Measurements from ENCODE around the gene PCNT.

Gene PCNT

GRCh38 chr21:46284733-46285132, 39.2 kb upstream of the PCNT start:
- H3K4me2 ChIP-seq (ENCODE audit: insufficient read depth, low read length, poor library complexity, severe bottlenecking) = no peak overlapping the region
- H3K9me3 ChIP-seq (replicated peaks in 1 of 2; ENCODE audit: control insufficient read depth in 2 of 2, insufficient read depth in 1 of 2, low read depth in 1 of 2, low read length in 2 of 2) = peaks cover 6 to 15% of the 10 kb centered on the region in 2 donors
- H2AK5ac ChIP-seq (ENCODE audit: low read depth, low read length) = no peak overlapping the region
- no peak overlapping the region for H3K27ac ChIP-seq (replicated peaks; ENCODE audit: low read length)
- H3K4ac ChIP-seq (ENCODE audit: low read length) = no peak overlapping the region
- no peak overlapping the region for H2AFZ ChIP-seq (ENCODE audit: low read length)
- H2BK120ac ChIP-seq (ENCODE audit: low read depth, low read length) = no peak overlapping the region
- no peak overlapping the region for H2BK12ac ChIP-seq (ENCODE audit: low read length)
- no peak overlapping the region for H2BK5ac ChIP-seq (ENCODE audit: low read length)
- H3K14ac ChIP-seq (ENCODE audit: low read length) = no peak overlapping the region
- H3K79me1 ChIP-seq (ENCODE audit: low read depth, low read length) = peaks cover 6% of the 10 kb centered on the region
- no peak for DNase-seq (ENCODE audit: low spot score)
- no CpG with 5 or more reads among the region's 1 CpG for WGBS, 2 donors (ENCODE audit: extremely low coverage in 2 of 2, insufficient read length in 2 of 2, insufficient replicate concordance in 1 of 2)
- peak overlapping the region in 1 of 2 donors; percentile 87 for H3K4me3 ChIP-seq (ENCODE audit: low read length in 2 of 2)
- H3K27me3 ChIP-seq (ENCODE audit: control insufficient read depth in 3 of 3, insufficient read depth in 3 of 3, low read depth in 1 of 3, low read length in 3 of 3) = peaks cover 0 to 2% (median 0%) of the 10 kb centered on the region in 3 experiments
- H3K23ac ChIP-seq (ENCODE audit: low read depth, low read length, poor library complexity) = no peak overlapping the region
- H3K36me3 ChIP-seq (replicated peaks in 1 of 2; ENCODE audit: control insufficient read depth in 2 of 2, insufficient read depth in 2 of 2, low read length in 2 of 2) = peaks cover 22 to 64% of the 10 kb centered on the region in 2 donors
- no peak overlapping the region for H3K18ac ChIP-seq (ENCODE audit: low read length)
- H3K9ac ChIP-seq (ENCODE audit: low read depth, low read length, poor library complexity) = no peak overlapping the region
- H4K8ac ChIP-seq (ENCODE audit: low read depth, low read length) = no peak overlapping the region
- H3K4me1 ChIP-seq (ENCODE audit: control insufficient read depth in 2 of 2, insufficient read depth in 1 of 2, low read depth in 1 of 2, low read length in 2 of 2) = peaks cover 3 to 5% of the 10 kb centered on the region in 2 donors
- no peak overlapping the region for H4K91ac ChIP-seq (ENCODE audit: low read depth, low read length, poor library complexity)
- H2BK15ac ChIP-seq (ENCODE audit: low read length) = no peak overlapping the region

- H2BK120ac ChIP-seq (ENCODE audit: low read depth, low read length) = no peak within 1 kb of the TSS
- H2AK5ac ChIP-seq (ENCODE audit: low read depth, low read length) = peak within 1 kb of the TSS; percentile 75
- peaks cover 0 to 2% (median 0%) of the 10 kb centered on the region in 3 experiments for H3K27me3 ChIP-seq (ENCODE audit: control insufficient read depth in 3 of 3, insufficient read depth in 3 of 3, low read depth in 1 of 3, low read length in 3 of 3)
- no peak within 1 kb of the TSS for H2BK15ac ChIP-seq (ENCODE audit: low read length)
- H3K4me1 ChIP-seq (ENCODE audit: control insufficient read depth in 2 of 2, insufficient read depth in 1 of 2, low read depth in 1 of 2, low read length in 2 of 2) = peaks cover 3 to 5% of the 10 kb centered on the region in 2 donors
- H3K4ac ChIP-seq (ENCODE audit: low read length) = peak within 1 kb of the TSS; percentile 84
- H3K4me2 ChIP-seq (ENCODE audit: insufficient read depth, low read length, poor library complexity, severe bottlenecking) = peak within 1 kb of the TSS; percentile 49
- H3K27ac ChIP-seq (replicated peaks; ENCODE audit: low read length) = peak within 1 kb of the TSS; percentile 96
- peaks cover 20 to 59% of the 10 kb centered on the region in 2 donors for H3K36me3 ChIP-seq (replicated peaks in 1 of 2; ENCODE audit: control insufficient read depth in 2 of 2, insufficient read depth in 2 of 2, low read length in 2 of 2)
- peak within 1 kb of the TSS; percentile 93 for H2AFZ ChIP-seq (ENCODE audit: low read length)
- H4K91ac ChIP-seq (ENCODE audit: low read depth, low read length, poor library complexity) = no peak within 1 kb of the TSS
- WGBS, 2 donors (ENCODE audit: extremely low coverage in 2 of 2, insufficient read length in 2 of 2, insufficient replicate concordance in 1 of 2) = no CpG with 5 or more reads among the region's 6 CpGs
- peak within 1 kb of the TSS; percentile 87 to 91 for H3K4me3 ChIP-seq (ENCODE audit: low read length in 2 of 2)
- H2BK5ac ChIP-seq (ENCODE audit: low read length) = peak within 1 kb of the TSS; percentile 90
- no peak for DNase-seq (ENCODE audit: low spot score)
- H3K23ac ChIP-seq (ENCODE audit: low read depth, low read length, poor library complexity) = peak within 1 kb of the TSS; percentile 99
- H3K18ac ChIP-seq (ENCODE audit: low read length) = peak within 1 kb of the TSS; percentile 97
- peaks cover 6% of the 10 kb centered on the region for H3K79me1 ChIP-seq (ENCODE audit: low read depth, low read length)
- H2BK12ac ChIP-seq (ENCODE audit: low read length) = no peak within 1 kb of the TSS
- H3K9ac ChIP-seq (ENCODE audit: low read depth, low read length, poor library complexity) = peak within 1 kb of the TSS; percentile 100
- peaks cover 6 to 15% of the 10 kb centered on the region in 2 donors for H3K9me3 ChIP-seq (replicated peaks in 1 of 2; ENCODE audit: control insufficient read depth in 2 of 2, insufficient read depth in 1 of 2, low read depth in 1 of 2, low read length in 2 of 2)
- peak within 1 kb of the TSS; percentile 94 for H3K14ac ChIP-seq (ENCODE audit: low read length)
- peak within 1 kb of the TSS; percentile 92 for H4K8ac ChIP-seq (ENCODE audit: low read depth, low read length)
These were observed 38.7 kb upstream of the PCNT start, which contains the start of gene MCM3AP for GRCh38 chr21:46285206-46285661. Gene MCM3AP, minus strand, starts transcription at chr21:46285611. Its CDS starts 325 bp downstream, at chr21:46285286.

GRCh38 chr21:46285761-46286647, 38.0 kb upstream of the PCNT start, which contains the start of gene YBEY:
Gene YBEY, plus strand, starts transcription at chr21:46286342. Its CDS starts 572 bp downstream, at chr21:46286914.
- no CpG with 5 or more reads among the region's 105 CpGs for WGBS, 2 donors (ENCODE audit: extremely low coverage in 2 of 2, insufficient read length in 2 of 2, insufficient replicate concordance in 1 of 2)
- DNase-seq (ENCODE audit: low spot score) = peak; percentile 87
- peak within 1 kb of the TSS; percentile 84 for H3K4ac ChIP-seq (ENCODE audit: low read length)
- H2AFZ ChIP-seq (ENCODE audit: low read length) = peak within 1 kb of the TSS; percentile 93
- peaks cover 3 to 5% of the 10 kb centered on the region in 2 donors for H3K4me1 ChIP-seq (ENCODE audit: control insufficient read depth in 2 of 2, insufficient read depth in 1 of 2, low read depth in 1 of 2, low read length in 2 of 2)
- H3K9me3 ChIP-seq (replicated peaks in 1 of 2; ENCODE audit: control insufficient read depth in 2 of 2, insufficient read depth in 1 of 2, low read depth in 1 of 2, low read length in 2 of 2) = peaks cover 6 to 15% of the 10 kb centered on the region in 2 donors
- peak within 1 kb of the TSS; percentile 90 for H2BK5ac ChIP-seq (ENCODE audit: low read length)
- H3K4me3 ChIP-seq (ENCODE audit: low read length in 2 of 2) = peak within 1 kb of the TSS; percentile 87 to 91
- H3K27ac ChIP-seq (replicated peaks; ENCODE audit: low read length) = peak within 1 kb of the TSS; percentile 96
- H2BK120ac ChIP-seq (ENCODE audit: low read depth, low read length) = no peak within 1 kb of the TSS
- no peak within 1 kb of the TSS for H4K91ac ChIP-seq (ENCODE audit: low read depth, low read length, poor library complexity)
- peak within 1 kb of the TSS; percentile 100 for H3K9ac ChIP-seq (ENCODE audit: low read depth, low read length, poor library complexity)
- peaks cover 17 to 52% of the 10 kb centered on the region in 2 donors for H3K36me3 ChIP-seq (replicated peaks in 1 of 2; ENCODE audit: control insufficient read depth in 2 of 2, insufficient read depth in 2 of 2, low read length in 2 of 2)
- H3K14ac ChIP-seq (ENCODE audit: low read length) = peak within 1 kb of the TSS; percentile 94
- peak within 1 kb of the TSS; percentile 97 for H3K18ac ChIP-seq (ENCODE audit: low read length)
- peaks cover 6% of the 10 kb centered on the region for H3K79me1 ChIP-seq (ENCODE audit: low read depth, low read length)
- H3K27me3 ChIP-seq (ENCODE audit: control insufficient read depth in 3 of 3, insufficient read depth in 3 of 3, low read depth in 1 of 3, low read length in 3 of 3) = peaks cover 0 to 2% (median 0%) of the 10 kb centered on the region in 3 experiments
- H2BK15ac ChIP-seq (ENCODE audit: low read length) = no peak within 1 kb of the TSS
- peak within 1 kb of the TSS; percentile 49 for H3K4me2 ChIP-seq (ENCODE audit: insufficient read depth, low read length, poor library complexity, severe bottlenecking)
- H2AK5ac ChIP-seq (ENCODE audit: low read depth, low read length) = peak within 1 kb of the TSS; percentile 75
- peak within 1 kb of the TSS; percentile 92 for H4K8ac ChIP-seq (ENCODE audit: low read depth, low read length)
- H3K23ac ChIP-seq (ENCODE audit: low read depth, low read length, poor library complexity) = peak within 1 kb of the TSS; percentile 99
- H2BK12ac ChIP-seq (ENCODE audit: low read length) = no peak within 1 kb of the TSS

GRCh38 chr21:46286648-46287002, 37.3 kb upstream of the PCNT start:
- Histone ChIP-seq H3K4me3 (ENCODE audit: low read length in 2 of 2) (peak overlapping the region; percentile 87 to 91), H3K4me2 (ENCODE audit: insufficient read depth, low read length, poor library complexity, severe bottlenecking) (peak overlapping the region; percentile 46), H3K4me1 (ENCODE audit: control insufficient read depth in 2 of 2, insufficient read depth in 1 of 2, low read depth in 1 of 2, low read length in 2 of 2) (peaks cover 3 to 5% of the 10 kb centered on the region in 2 donors), H2AK5ac (ENCODE audit: low read depth, low read length) (no peak overlapping the region), H3K18ac (ENCODE audit: low read length) (no peak overlapping the region), H2BK12ac (ENCODE audit: low read length) (no peak overlapping the region), H4K91ac (ENCODE audit: low read depth, low read length, poor library complexity) (no peak overlapping the region), H3K79me1 (ENCODE audit: low read depth, low read length) (peaks cover 6% of the 10 kb centered on the region), H3K9ac (ENCODE audit: low read depth, low read length, poor library complexity) (no peak overlapping the region), H3K27ac (replicated peaks; ENCODE audit: low read length) (peak overlapping the region; percentile 96), H4K8ac (ENCODE audit: low read depth, low read length) (no peak overlapping the region), H3K23ac (ENCODE audit: low read depth, low read length, poor library complexity) (peak overlapping the region; percentile 99), H3K27me3 (ENCODE audit: control insufficient read depth in 3 of 3, insufficient read depth in 3 of 3, low read depth in 1 of 3, low read length in 3 of 3) (peaks cover 0 to 2% (median 0%) of the 10 kb centered on the region in 3 experiments), H2BK5ac (ENCODE audit: low read length) (no peak overlapping the region), H2BK15ac (ENCODE audit: low read length) (no peak overlapping the region), H3K9me3 (replicated peaks in 1 of 2; ENCODE audit: control insufficient read depth in 2 of 2, insufficient read depth in 1 of 2, low read depth in 1 of 2, low read length in 2 of 2) (peaks cover 6 to 19% of the 10 kb centered on the region in 2 donors), H3K36me3 (replicated peaks in 1 of 2; ENCODE audit: control insufficient read depth in 2 of 2, insufficient read depth in 2 of 2, low read length in 2 of 2) (peaks cover 20 to 52% of the 10 kb centered on the region in 2 donors), H3K14ac (ENCODE audit: low read length) (no peak overlapping the region), H3K4ac (ENCODE audit: low read length) (no peak overlapping the region), H2BK120ac (ENCODE audit: low read depth, low read length) (no peak overlapping the region), H2AFZ (ENCODE audit: low read length) (peak overlapping the region; percentile 93)
- no peak for DNase-seq (ENCODE audit: low spot score)
- no CpG with 5 or more reads among the region's 16 CpGs for WGBS, 2 donors (ENCODE audit: extremely low coverage in 2 of 2, insufficient read length in 2 of 2, insufficient replicate concordance in 1 of 2)
